ENCODE results near the gene P2RY12. TPM values are rescaled to one million over a fixed set of nuclear protein-coding genes. Genes with fewer than 3 reads are reported as not detected.

The P2RY12 gene
- total RNA-seq, 4 donors from 2014 or later = 5.2 to 8.3 (median 7.0) TPM

DNA sequence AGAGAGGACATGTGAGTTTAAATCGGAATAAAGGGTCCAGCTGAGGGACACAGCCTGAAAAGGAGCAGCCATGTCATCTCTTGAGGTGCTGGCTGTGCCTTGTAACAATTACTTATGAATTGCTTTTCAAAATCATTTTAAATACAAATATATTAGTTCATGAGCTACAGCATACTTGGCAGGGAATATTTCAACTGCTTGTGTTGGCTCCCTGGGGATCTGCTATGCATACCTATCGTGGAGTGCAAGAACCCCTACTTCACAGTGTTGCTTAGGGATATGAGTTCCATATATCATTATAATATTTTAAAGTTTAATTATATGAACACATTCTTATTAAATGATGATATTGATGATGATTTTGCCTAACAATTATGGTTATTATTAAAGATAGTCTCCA, 87.1 kb downstream of the P2RY12 start:
- TF ChIP-seq CTCF (IDR thresholded peaks at IDR 0.05) = no peak

DNA sequence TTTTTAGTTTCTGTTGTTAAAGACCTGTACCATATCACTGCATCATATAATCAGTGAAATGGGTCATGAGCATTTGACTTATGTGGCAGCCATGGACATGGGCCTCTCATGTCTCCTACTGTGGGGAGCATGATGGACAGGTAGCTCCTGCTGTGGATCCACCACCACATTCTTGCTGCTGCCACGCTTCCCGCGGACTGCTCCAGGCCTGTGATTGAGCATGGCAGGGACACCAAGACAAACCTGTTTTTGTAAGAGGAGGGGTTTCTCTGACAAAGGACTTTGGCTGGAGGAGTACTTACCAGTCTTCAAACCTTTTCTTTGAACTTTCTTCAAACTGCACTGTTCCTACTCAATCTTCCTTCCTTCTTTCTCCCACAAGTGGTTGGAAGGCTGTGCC, 88.3 kb downstream of the P2RY12 start:
- no peak for ATAC-seq (ENCODE audit: low FRiP score)
- no peak for TF ChIP-seq CTCF (IDR thresholded peaks at IDR 0.05)
- no peak for DNase-seq (ENCODE audit: low spot score)

More for the DNA sequence above, 87.1 kb downstream of the P2RY12 start:
- DNase-seq (ENCODE audit: low spot score) (no peak), ATAC-seq (ENCODE audit: low FRiP score) (no peak)

GRCh38 chr3:151293127-151293526, 91.4 kb downstream of the P2RY12 start:
- ATAC-seq (ENCODE audit: low FRiP score) (no peak), DNase-seq (ENCODE audit: low spot score) (no peak)
- no peak for TF ChIP-seq CTCF (IDR thresholded peaks at IDR 0.05)

GRCh38 chr3:151290673-151291072, 93.9 kb downstream of the P2RY12 start:
- ATAC-seq (ENCODE audit: low FRiP score) (no peak), DNase-seq (ENCODE audit: low spot score) (no peak)
- TF ChIP-seq CTCF (IDR thresholded peaks at IDR 0.05) = peak in 1 of 3 donors; percentile 18

GRCh38 chr3:151289445-151289844, 95.1 kb downstream of the P2RY12 start:
- DNase-seq (ENCODE audit: low spot score) (no peak), ATAC-seq (ENCODE audit: low FRiP score) (no peak)
- TF ChIP-seq CTCF (IDR thresholded peaks at IDR 0.05) = no peak

Other genes starting within 250 kb of the P2RY12 start
- 10 to 100 TPM in 1 of 4 donors, 1 to 10 TPM in 3; 2.8 to 10.6 (median 4.7) TPM for gene GPR171, start 181.5 kb downstream of the P2RY12 start, total RNA-seq
- 10 to 100 TPM in 1 of 4 donors, 1 to 10 TPM in 3; 2.2 to 12.8 (median 6.4) TPM for gene P2RY14, start 106.2 kb downstream of the P2RY12 start, total RNA-seq
- gene GPR87, start 67.9 kb downstream of the P2RY12 start, total RNA-seq = not detected
- 10 to 100 TPM in 1 of 4 donors, 1 to 10 TPM in 2, under 1 TPM in 1; 0.72 to 10.7 (median 3.4) TPM for gene P2RY13, start 55.2 kb downstream of the P2RY12 start, total RNA-seq
- gene IGSF10, start 76.3 kb upstream of the P2RY12 start, total RNA-seq = 10 to 100 TPM in 1 of 4 donors, 1 to 10 TPM in 3; 3.2 to 10.3 (median 6.5) TPM